GM21360 (cell line): ENCODE results near the gene EXTL2.
"Not testable (repeated sequence)": the region's sequence is repeated elsewhere in the genome, so short reads cannot be mapped to it uniquely, and the experiment has no call there.

Source experiments
- ATAC-seq: cut with Tn5 transposase; IDR thresholded peaks from one replicate; pipeline ENCODE4 v1.9.1; 2021; ENCODE audit warnings: mild to moderate bottlenecking, moderate library complexity; ENCODE audit not compliant: unreplicated experiment

EXTL2 gene

GRCh38 chr1:100894603-100895539 lies at the start of gene EXTL2:
Gene EXTL2, minus strand, starts transcription at chr1:100894842. Its CDS starts 6,085 bp downstream, at chr1:100888757.
- ATAC-seq: peak; percentile 42

- no peak for ATAC-seq
These were observed 48.9 kb upstream of the EXTL2 start for GRCh38 chr1:100943533-100943932.

GRCh38 chr1:100942304-100943046 lies 47.8 kb upstream of the EXTL2 start:
- no peak for ATAC-seq

GRCh38 chr1:100941580-100942216 lies 47.1 kb upstream of the EXTL2 start:
- ATAC-seq: no peak

GRCh38 chr1:100941098-100941527 lies 46.5 kb upstream of the EXTL2 start:
- no peak for ATAC-seq

- no peak for ATAC-seq
These were observed 41.7 kb upstream of the EXTL2 start for GRCh38 chr1:100936194-100936967.

- not testable (repeated sequence) for ATAC-seq
These were observed 38.9 kb upstream of the EXTL2 start for GRCh38 chr1:100933555-100933954.

- no peak for ATAC-seq
These were observed 37.1 kb upstream of the EXTL2 start for GRCh38 chr1:100931716-100932115.

GRCh38 chr1:100930494-100930893 lies 35.9 kb upstream of the EXTL2 start:
- ATAC-seq: no peak

GRCh38 chr1:100928128-100928527 lies 33.5 kb upstream of the EXTL2 start:
- ATAC-seq: no peak

- no peak for ATAC-seq
These were observed 32.6 kb upstream of the EXTL2 start for GRCh38 chr1:100927276-100927675.

GRCh38 chr1:100926240-100926639 lies 31.6 kb upstream of the EXTL2 start:
- ATAC-seq: no peak

GRCh38 chr1:100924991-100925390 lies 30.3 kb upstream of the EXTL2 start:
- no peak for ATAC-seq

GRCh38 chr1:100924212-100924611 lies 29.6 kb upstream of the EXTL2 start:
- no peak for ATAC-seq

GRCh38 chr1:100921110-100921706 lies 26.6 kb upstream of the EXTL2 start:
- no peak for ATAC-seq

GRCh38 chr1:100912019-100912418 lies 17.4 kb upstream of the EXTL2 start:
- no peak for ATAC-seq

- no peak for ATAC-seq
These were observed 14.4 kb upstream of the EXTL2 start for GRCh38 chr1:100909018-100909417.

GRCh38 chr1:100907887-100908286 lies 13.2 kb upstream of the EXTL2 start:
- ATAC-seq: no peak

- no peak for ATAC-seq
These were observed 10.5 kb upstream of the EXTL2 start for GRCh38 chr1:100905181-100905580.

- ATAC-seq: no peak
These were observed 9.9 kb upstream of the EXTL2 start for GRCh38 chr1:100904528-100904927.
